Common myeloid progenitor, CD34-positive (primary cell): Measurements from ENCODE around the gene TUBB4B.
A peak's percentile ranks its signal among the peaks of the same experiment; 100 is the strongest.
"Not testable (repeated sequence)": the region's sequence is repeated elsewhere in the genome, so short reads cannot be mapped to it uniquely, and the experiment has no call there.

Experiments
- CTCF ChIA-PET: fragments of 350-600 bp; sonication (Branson Sonifier 250); formaldehyde crosslinking; loops from one replicate; lab custom pipeline; 2021; ENCODE audit warnings: antibody characterized with exemption; lab: Charles Lee
- POLR2A ChIA-PET: fragments of 350-600 bp; sonication (Branson Sonifier 250); formaldehyde crosslinking; loops from one replicate; lab custom pipeline; 2021; ENCODE audit warnings: antibody characterized with exemption; lab: Charles Lee
- DNase-seq, 3 donors: peaks; one replicate each; pipeline versions ENCODE4 v3.0.0 to v3.0.0-alpha.2; 2013
- H3K27ac ChIP-seq, 2 experiments: 1 replicate in 1 of 2; 2 replicates in 1 of 2; pipeline ENCODE4 v1.7.0; 2013; ENCODE audit warnings: inconsistent platforms in 2 of 2, low read length in 2 of 2, mild to moderate bottlenecking in 2 of 2, low read depth in 1 of 2, moderate library complexity in 1 of 2; ENCODE audit not compliant: severe bottlenecking in 2 of 2, insufficient read depth in 1 of 2, poor library complexity in 1 of 2
- H3K27me3 ChIP-seq, 5 experiments: replicated peaks in 2 of 5; 1 replicate in 3 of 5; 2 replicates in 2 of 5; pipeline versions ENCODE4 v1.6.1 to v1.7.0; 2013; ENCODE audit warnings: low read length in 4 of 5, mild to moderate bottlenecking in 2 of 5, moderate library complexity in 2 of 5, inconsistent platforms in 1 of 5; ENCODE audit not compliant: insufficient read depth in 5 of 5, control insufficient read depth in 4 of 5
- H3K36me3 ChIP-seq, 4 experiments: 1 replicate in 2 of 4; 2 replicates in 2 of 4; pipeline versions ENCODE4 v1.6.1 to v1.7.0; 2013; ENCODE audit warnings: low read length in 3 of 4, control low read depth in 1 of 4, mild to moderate bottlenecking in 1 of 4; ENCODE audit not compliant: control insufficient read depth in 4 of 4, insufficient read depth in 4 of 4
- H3K4me1 ChIP-seq, 4 experiments: 1 replicate in 3 of 4; 2 replicates in 1 of 4; pipeline versions ENCODE4 v1.6.1 to v1.7.1; 2013; ENCODE audit warnings: low read length in 3 of 4, mild to moderate bottlenecking in 3 of 4, control low read depth in 1 of 4, inconsistent platforms in 1 of 4, moderate library complexity in 1 of 4; ENCODE audit not compliant: control insufficient read depth in 4 of 4, insufficient read depth in 4 of 4; ENCODE audit errors: control extremely low read depth in 1 of 4
- H3K4me3 ChIP-seq, 7 experiments: 1 replicate in 4 of 7; 2 replicates in 3 of 7; pipeline versions ENCODE4 v1.5.1 to v1.7.0; 2013; ENCODE audit warnings: mild to moderate bottlenecking in 7 of 7, low read length in 6 of 7, moderate library complexity in 6 of 7, inconsistent platforms in 2 of 7, low read depth in 2 of 7, control low read depth in 1 of 7; ENCODE audit not compliant: insufficient read depth in 4 of 7, control insufficient read depth in 1 of 7; ENCODE audit errors: extremely low read depth in 1 of 7
- H3K9me3 ChIP-seq, 5 experiments: 1 replicate in 4 of 5; 2 replicates in 1 of 5; pipeline versions ENCODE4 v1.6.1 to v1.7.1; 2013; ENCODE audit warnings: low read length in 4 of 5, mild to moderate bottlenecking in 2 of 5, inconsistent platforms in 1 of 5, low read depth in 1 of 5, moderate library complexity in 1 of 5; ENCODE audit not compliant: control insufficient read depth in 4 of 5, insufficient read depth in 2 of 5; ENCODE audit errors: control extremely low read depth in 1 of 5
- WGBS: methylation state at CpG from one replicate; pipeline ENCODE4 v1.1.5; 2013; ENCODE audit not compliant: insufficient coverage; 5-methylcytosine and 5-hydroxymethylcytosine counted together

The TUBB4B gene

DNA sequence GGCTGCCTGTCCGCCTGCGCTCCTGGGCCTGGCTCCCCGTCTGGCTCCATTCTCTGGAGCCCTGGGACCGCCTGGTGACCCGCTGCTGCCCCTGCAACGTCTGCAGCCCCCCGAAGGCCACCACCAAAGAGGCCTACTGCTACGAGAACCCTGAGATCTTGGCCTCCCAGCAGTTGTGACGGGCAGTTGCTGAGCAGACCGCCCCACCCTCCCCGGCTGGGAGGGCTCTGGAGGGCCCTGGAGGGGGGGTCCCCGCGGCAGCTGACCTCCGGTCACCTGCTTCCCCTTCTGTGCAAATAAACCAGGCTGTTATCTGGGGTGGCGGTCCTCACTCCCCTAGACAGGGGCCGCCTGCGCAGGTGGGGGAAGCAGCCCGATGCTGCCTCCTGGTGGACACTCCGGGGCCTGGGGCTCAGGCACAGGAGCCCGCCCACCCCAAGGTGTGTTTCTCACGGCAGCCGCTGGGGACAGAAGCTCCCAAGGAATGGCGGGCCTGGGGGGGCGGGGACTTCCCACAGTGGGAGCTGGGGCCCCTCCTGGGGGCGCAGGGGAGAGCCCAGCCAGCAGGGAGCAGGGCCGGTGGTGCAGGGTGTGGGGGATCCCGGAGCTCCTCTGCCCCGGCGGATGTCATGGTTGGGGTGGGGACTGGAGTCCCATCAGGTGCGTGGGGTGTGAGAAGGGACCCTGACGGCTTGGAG is 4.7 kb upstream of the TUBB4B start:
- Histone ChIP-seq H3K9me3 (no peaks in the 10 kb centered on the region), H3K36me3 (no peaks in the 10 kb centered on the region), H3K4me1 (peaks cover 0 to 52% (median 45%) of the 10 kb centered on the region in 4 experiments), H3K27ac (peak overlapping the region in 1 of 2 experiments; percentile 54), H3K27me3 (peaks cover 0 to 7% (median 0%) of the 10 kb centered on the region in 5 experiments), H3K4me3 (peak overlapping the region in 5 of 7 experiments; percentile 38 to 70 (median 52))
- 6% methylated on average over 26 of the region's 31 CpGs for WGBS
- peak; percentile 88 to 93 (median 92) for DNase-seq
- POLR2A ChIA-PET: interaction anchor here (0.5 to 1.2 kb wide), 3 partner anchors 9 to 701 kb away, joined by 4 to 5 read pairs (median 4); partner anchors contain the start of gene RNF224
- CTCF ChIA-PET: interaction anchor here (0.6 to 4.8 kb wide), 20 partner anchors 10 to 458 kb away, joined by 3 to 25 read pairs (median 4); partner anchors contain the start of genes ANAPC2, CYSRT1, RNF224 and SSNA1

- 23% methylated on average over 8 of the region's 11 CpGs for WGBS
- Histone ChIP-seq H3K9me3 (no peaks in the 10 kb centered on the region), H3K27ac (peak overlapping the region in 1 of 2 experiments; percentile 54), H3K4me3 (peak overlapping the region in 5 of 7 experiments; percentile 19 to 70 (median 52)), H3K4me1 (peaks cover 0 to 54% (median 49%) of the 10 kb centered on the region in 4 experiments), H3K27me3 (peaks cover 0 to 7% (median 0%) of the 10 kb centered on the region in 5 experiments), H3K36me3 (peaks cover 0 to 3% (median 2%) of the 10 kb centered on the region in 4 experiments)
- ChIA-PET CTCF (interaction anchor here (0.6 to 4.8 kb wide), 22 partner anchors 11 to 459 kb away, joined by 3 to 25 read pairs (median 4); partner anchors contain the start of genes ANAPC2, CYSRT1, RNF224 and SSNA1), POLR2A (interaction anchor here (0.9 to 1.2 kb wide), 2 partner anchors 10 to 109 kb away, joined by 4 to 5 read pairs; partner anchors contain the start of gene RNF224)
- DNase-seq: no peak
These were observed 4.1 kb upstream of the TUBB4B start for GRCh38 chr9:137236936-137237421.

DNA sequence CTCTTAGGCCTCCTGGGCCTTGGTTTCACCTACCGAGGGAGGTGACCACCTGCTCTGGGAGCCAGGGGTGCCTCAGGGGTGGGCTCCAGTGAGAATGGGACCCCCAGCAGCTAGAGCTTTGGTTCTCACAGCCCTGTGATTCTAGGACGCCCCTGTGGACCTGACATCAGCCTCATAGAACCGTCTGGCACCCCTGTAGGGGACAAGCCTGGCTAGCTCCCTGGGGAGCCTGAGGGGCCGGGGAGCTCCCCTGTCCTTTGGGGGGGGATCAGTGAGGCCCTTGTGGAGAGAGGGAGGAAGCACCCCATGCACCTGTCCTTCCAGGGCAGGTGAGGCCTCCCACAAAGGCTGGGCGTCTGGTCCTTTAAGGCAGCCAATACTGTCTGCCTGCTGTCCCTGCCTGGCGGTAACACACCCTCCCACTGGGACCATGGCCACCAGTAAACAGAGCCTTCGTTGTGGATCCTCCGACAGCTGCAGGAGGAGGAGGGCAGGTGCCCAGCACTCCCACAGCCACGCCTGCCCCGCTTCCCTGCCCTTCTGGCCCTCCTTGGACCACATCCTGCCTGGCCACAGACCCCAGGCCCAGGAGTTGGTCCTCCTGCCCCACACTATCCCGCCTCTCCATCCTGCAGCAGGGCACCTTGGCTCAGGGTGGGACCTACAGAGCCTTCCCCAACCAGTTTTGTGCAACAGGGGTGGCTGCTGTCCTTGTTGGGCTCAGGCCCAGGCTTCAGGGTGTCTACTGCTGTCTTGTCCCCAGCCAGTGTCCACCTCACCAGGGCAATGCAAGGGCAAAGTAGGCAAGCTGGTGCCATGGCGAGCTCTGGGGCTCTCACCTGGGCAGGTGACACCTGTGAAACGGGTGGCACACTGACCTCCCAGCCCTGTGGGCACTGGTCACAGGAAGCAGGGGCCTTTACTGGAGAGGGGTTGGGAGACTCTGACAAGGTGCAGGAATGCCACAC is 3.0 kb upstream of the TUBB4B start:
- DNase-seq: no peak
- peaks cover 3 to 64% (median 57%) of the 10 kb centered on the region in 4 experiments for H3K4me1 ChIP-seq
- 89% methylated on average over 11 of the region's 13 CpGs for WGBS
- POLR2A ChIA-PET: no interaction called here
- CTCF ChIA-PET: interaction anchor here (0.8 to 4.8 kb wide), 9 partner anchors 10 to 203 kb away, joined by 3 to 25 read pairs (median 4); partner anchors contain the start of genes ANAPC2, CYSRT1, RNF208 and RNF224
- H3K4me3 ChIP-seq: no peak overlapping the region
- no peak overlapping the region for H3K27ac ChIP-seq
- no peaks in the 10 kb centered on the region for H3K9me3 ChIP-seq
- H3K36me3 ChIP-seq: peaks cover 0 to 14% (median 12%) of the 10 kb centered on the region in 4 experiments
- peaks cover 0 to 7% (median 0%) of the 10 kb centered on the region in 5 experiments for H3K27me3 ChIP-seq

GRCh38 chr9:137239541-137240200 is 1.4 kb upstream of the TUBB4B start:
- H3K27ac ChIP-seq: peak overlapping the region; percentile 33 to 82
- 75% methylated on average over 13 of the region's 27 CpGs for WGBS
- not testable (repeated sequence) for DNase-seq, H3K9me3 ChIP-seq, H3K27me3 ChIP-seq
- H3K4me1 ChIP-seq: peaks cover 3 to 78% (median 63%) of the 10 kb centered on the region in 4 experiments
- CTCF ChIA-PET: interaction anchor here (1.0 to 1.6 kb wide), 6 partner anchors 10 to 63 kb away, joined by 3 to 5 read pairs (median 4); no protein-coding TSS in a partner anchor
- POLR2A ChIA-PET: interaction anchor here (0.6 to 2.7 kb wide), 4 partner anchors 15 to 183 kb away, joined by 3 to 16 read pairs (median 10); partner anchors contain the start of genes CYSRT1, EXD3, NELFB and NOXA1
- H3K36me3 ChIP-seq: peaks cover 0 to 24% (median 17%) of the 10 kb centered on the region in 4 experiments
- H3K4me3 ChIP-seq: peak overlapping the region; percentile 46 to 84 (median 71)

DNA sequence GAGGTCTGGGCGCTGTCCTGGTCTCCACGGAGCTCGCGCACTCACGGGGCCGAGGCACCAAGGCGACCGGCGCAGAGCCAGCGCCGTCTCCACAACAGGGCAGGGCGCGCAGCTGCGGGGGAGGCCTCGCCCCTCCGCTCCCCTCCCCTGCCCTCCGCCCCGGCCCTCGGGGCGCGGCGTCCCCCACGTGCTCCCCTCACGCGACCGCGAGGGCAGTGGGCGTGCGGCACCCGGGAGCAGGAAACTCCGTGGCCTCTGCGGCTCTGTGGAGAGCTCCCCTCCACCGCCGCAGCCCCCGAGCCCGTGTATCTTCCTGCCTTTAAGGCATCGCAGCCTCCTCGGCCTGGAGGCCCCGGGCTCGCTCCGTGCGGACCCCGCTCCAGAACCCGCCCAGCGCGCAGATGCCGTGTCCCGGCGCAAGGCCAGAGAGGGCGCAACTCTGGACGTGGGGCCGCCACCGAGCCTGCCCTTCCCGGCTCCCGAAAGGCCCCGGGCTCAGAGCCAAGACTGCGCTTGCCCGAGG is 708 bp upstream of the TUBB4B start:
- H3K9me3 ChIP-seq: no peaks in the 10 kb centered on the region
- H3K27ac ChIP-seq: peak overlapping the region; percentile 33 to 82
- H3K4me3 ChIP-seq: peak overlapping the region; percentile 46 to 84 (median 71)
- DNase-seq: peak; percentile 82 to 93 (median 89)
- peaks cover 0 to 24% (median 17%) of the 10 kb centered on the region in 4 experiments for H3K36me3 ChIP-seq
- H3K4me1 ChIP-seq: peaks cover 3 to 71% (median 59%) of the 10 kb centered on the region in 4 experiments
- WGBS: 0% methylated on average over 35 of the region's 58 CpGs
- CTCF ChIA-PET: interaction anchor here (0.8 to 1.6 kb wide), 9 partner anchors 10 to 64 kb away, joined by 3 to 5 read pairs (median 3); no protein-coding TSS in a partner anchor
- H3K27me3 ChIP-seq: no peaks in the 10 kb centered on the region
- POLR2A ChIA-PET: interaction anchor here (0.6 to 2.7 kb wide), 11 partner anchors 12 to 458 kb away, joined by 3 to 16 read pairs (median 4); partner anchors contain the start of genes CYSRT1, EXD3, NELFB and NOXA1
